Stimulated activated naive CD4-positive, alpha-beta T cell (primary cell): ENCODE results near the gene DNA2.
"Not testable (repeated sequence)": the region's sequence is repeated elsewhere in the genome, so short reads cannot be mapped to it uniquely, and the experiment has no call there.

Experiments used
- DNase-seq, 6 experiments: peaks; one replicate each; lab custom pipeline; 2025; lab: John Stamatoyannopoulos, UW

DNA2 gene

DNA sequence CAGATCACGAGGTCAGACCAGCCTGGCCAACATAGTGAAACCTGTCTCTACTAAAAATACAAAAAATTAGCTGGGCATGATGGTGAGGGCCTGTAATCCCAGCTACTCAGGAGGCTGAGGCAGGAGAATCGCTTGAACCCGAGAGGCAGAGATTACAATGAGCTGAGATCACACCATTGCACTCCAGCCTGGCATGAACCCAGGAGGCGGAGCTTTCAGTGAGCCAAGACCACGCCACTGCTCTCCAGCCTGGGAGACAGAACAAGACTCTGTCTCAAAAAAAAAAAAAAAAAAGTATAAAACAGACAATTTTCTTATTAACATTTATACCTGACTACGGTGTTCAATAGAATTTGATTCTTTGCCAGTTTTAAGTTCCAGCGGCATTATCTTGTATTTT, 22.1 kb downstream of the DNA2 start:
- DNase-seq: not testable (repeated sequence)

DNA sequence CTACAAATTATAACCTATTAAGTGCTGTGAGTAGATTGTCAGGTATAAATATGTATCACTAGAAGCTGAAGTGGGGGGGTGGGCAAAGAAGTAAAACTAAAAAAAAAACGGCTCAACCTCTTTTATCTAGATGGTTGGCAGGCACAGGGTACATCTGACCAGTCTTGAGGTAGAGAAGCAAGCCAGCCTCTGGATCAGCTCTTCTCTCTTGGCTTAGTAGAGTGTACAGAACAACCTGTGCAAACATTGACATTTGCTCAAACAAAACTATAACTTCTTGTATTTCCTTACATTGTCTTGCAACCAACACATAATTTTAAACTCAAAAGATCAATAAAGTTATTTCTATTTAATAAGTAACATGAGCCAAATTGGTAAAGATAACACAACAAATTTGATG, 25.6 kb downstream of the DNA2 start:
- no peak for DNase-seq

DNA sequence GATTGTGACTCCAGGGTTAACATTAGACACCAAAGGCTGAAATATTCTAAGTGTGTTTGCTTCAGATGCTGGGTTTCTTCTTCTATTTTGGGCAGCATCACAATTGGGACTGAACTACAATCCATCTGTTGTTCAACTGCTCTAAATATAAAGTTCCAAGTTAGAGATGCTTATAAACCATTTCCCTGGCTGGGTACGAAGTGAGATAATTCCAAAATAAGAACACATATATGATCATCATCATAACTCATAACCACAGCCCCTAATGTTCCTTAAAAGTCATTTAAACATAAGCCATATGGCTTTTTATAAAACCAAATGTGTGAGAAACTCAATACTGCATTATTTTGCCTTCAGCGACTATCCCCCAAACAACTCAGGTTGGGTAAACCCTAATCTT, 28.8 kb downstream of the DNA2 start:
- no peak for DNase-seq

DNA sequence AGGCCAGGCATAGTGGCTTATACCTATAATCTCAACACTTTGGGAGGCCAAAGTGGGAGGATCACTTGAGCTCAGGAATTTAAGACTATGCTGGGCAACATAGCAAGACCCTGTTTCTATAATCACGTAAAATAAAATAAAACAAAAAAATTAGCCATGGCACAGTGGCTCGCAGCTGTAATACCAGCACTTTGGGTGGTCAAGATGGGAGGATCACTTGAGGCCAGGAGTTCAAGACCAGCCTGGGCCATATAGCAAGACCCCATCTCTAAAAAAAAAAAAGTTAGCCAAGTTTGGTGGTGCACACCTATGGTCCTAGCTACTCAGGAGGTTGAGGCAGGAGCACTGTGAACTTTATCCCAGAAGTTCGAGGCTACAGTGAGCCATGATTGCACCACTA, 30.9 kb downstream of the DNA2 start:
- no peak for DNase-seq

DNA sequence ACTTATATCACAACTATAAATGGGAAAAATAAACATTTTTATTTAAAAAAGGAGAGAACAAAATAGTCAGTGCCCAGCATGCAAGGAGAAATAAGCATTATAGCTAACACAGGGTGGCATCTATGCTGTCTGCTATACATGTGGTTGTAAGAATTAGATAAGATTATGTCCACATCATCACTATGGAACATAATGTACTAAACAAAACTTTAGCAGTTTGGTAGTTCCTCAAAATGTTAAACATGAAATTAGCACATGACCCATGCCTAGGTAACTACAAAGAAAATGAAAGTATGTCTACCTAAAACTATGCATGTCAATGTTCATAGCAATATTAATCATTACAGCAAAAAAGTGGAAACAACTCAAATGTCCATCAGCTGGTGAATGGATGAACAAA, 36.0 kb downstream of the DNA2 start:
- DNase-seq: no peak

DNA sequence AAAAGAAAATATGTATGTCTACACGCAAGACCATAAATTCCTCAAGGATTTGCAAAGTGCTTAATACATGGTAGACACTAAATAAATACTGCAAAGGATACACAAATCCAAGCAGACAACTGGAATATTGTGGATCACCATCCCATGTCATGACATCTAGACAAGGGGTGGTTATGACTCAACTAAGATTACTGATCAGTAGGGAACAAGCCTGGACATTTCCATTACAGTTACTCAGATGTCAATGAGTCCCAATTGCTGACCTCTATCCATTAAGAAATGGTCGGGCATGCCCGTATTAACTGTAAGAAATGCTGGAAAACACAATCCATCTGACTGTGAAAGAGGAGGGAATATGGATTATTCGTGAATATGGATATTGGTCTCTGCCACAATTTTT, 37.1 kb downstream of the DNA2 start:
- DNase-seq: no peak

DNA sequence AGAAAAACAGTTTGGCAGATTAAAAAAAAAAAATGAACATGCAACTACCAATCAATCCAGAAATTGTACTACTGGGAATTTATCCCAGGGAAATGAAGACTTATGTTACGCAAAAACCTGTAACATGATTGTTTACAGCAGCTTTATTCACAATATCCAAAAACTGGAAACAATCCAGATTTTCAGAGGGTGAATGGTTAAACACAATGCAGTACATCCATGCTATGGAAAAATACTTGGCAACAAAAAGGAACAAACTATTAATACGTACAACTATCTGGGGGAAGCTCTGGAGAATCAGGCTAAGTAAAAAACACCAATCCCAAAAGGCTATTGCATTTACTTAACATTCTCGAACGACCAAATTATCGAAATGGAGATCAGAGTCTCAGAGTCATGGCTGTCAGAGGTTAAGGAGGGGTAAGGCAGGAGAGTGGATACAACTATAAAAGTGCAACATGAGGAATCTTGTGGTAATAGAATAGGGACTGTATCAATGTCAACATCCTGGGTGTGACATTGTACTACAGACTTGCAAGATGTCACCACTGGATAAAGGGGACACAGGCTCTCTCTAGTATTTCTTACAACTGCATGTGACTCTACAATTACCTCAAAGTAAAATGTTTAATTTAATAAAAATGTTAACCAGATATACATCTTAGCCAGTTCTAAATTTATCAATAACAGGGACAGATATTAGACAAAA, 43.2 kb downstream of the DNA2 start:
- DNase-seq: no peak

DNA sequence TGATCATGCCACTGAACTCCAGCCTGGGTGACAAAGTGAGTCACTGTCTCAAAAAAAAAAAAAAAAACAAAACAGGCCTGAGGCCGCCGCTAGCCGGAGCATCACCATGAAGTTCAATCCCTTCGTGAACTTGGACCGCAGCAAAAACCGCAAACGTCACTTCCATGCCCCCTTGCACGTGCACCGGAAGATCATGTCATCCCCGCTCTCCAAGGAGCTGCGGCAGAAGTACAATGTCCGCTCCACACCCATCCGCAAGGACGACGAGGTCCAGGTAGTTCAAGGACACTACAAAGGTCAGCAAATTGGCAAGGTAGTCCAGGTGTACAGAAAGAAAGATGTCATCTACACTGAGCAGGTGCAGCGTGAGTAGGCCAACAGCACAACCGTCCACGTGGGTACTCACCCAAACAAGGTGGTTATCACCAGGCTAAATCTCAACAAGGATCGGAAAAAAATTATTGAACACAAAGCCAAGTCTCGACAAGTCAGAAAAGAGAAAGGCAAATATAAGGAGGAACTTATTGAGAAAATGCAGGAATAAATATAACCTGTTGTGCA, 47.2 kb downstream of the DNA2 start:
- no peak for DNase-seq

DNA sequence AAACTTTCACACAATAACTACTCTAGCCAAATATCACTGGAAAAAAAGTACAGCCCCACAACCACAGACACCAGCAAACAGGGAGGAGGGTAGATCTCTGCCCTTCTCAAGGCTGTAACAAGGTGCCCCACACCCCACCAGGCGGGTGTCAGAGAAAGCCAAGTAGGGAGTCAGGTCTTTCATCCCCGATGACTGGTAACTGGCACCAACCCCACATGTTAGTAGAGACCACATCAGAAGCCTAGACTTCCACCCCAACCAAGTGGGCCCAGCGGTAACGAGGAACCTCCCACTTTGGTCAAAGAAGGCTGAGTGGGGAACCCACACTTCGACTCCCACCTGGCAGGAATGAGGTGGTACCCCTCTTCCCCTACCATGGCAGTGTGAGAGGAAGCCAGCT, 48.3 kb downstream of the DNA2 start:
- peak in 4 of 6 experiments; percentile 4 to 33 (median 14) for DNase-seq

DNA sequence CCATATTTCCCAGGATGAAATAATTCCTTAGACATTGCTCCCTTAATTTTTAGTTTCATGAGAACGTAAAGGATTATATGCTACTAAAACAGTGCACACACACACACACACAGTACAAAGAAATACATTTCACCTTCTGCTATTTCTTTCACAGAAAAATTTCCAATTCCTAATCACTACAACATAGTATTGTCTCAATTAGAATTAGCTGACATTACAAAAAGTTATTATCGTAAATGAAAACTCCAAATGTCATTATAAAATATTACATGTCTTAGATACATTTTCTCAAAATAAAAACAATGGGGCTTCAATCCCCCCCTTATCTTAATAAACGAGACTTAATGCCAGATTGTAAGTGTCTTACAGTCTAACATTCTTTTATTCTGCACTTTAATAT, 52.4 kb downstream of the DNA2 start:
- no peak for DNase-seq

DNA sequence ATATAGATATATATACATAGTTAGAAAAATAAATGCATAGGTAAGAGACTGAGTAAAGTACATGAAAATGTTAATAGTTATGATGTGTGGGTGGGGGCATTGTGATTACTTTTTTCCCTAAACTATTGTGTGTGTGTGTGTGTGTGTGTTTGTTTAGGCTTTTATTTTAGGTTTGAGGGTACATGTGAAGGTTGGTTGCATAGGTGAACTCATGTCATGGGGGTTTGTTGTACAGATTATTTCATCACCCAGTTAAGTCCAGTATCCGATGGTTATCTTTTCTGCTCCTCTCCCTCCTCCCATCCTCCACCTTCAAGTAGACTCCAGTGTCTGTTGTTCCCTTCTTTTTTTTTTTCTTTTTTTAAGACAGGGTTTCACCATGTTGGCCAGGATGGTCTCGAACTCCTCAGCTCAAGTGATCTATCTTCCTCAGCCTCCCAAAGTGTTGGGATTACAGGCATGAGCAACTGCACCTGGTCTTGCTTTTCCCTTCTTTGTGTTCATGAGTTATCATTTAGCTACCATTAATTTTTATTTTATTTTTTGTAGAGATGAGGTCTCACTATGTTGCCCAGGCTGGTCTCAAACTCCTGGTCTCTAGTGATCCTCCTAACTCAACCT, 62.8 kb downstream of the DNA2 start:
- DNase-seq: no peak

DNA sequence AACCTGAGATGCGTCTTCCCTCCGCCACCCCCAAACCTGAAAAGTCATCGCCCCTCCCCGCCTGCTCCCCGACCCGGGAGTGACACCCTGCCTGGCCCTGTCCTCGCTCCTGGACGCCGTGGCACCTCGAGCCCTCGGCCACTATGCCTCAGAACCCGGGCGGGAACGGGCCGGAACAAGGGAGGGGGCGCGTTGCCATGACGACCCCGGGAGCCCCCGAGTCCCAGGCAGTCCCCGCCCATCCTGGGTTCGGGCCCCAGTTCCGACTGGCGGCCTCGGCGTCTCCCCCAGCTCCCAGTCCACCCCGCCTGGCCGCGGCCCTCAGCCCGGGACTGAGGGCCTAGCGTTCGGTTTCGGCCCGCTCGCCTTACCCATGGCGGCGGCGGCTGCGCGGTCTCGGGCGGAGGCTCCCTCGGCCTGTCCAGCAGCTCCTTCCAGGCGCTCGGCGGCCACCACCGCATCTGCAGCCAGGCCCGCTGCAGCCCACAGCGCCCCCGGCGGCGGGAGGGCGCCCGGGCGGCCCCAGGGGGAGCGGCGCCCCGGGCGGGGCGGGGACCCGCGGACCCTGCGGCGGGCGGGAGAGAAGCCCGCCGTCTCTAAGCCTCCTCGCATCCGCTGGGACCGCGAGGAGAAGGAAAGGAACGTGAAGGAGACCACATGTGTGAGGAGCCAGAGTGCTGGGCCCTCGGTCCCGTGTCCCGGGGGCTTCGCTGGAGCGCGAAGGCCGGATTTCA, 64.8 kb downstream of the DNA2 start, which contains the start of gene RUFY2:
RUFY2 (minus strand) TSS at position 463 of the 734 bp plus-strand sequence; CDS start at position 375, 88 bp downstream.
- DNase-seq: peak; percentile 45 to 87 (median 72)

DNA sequence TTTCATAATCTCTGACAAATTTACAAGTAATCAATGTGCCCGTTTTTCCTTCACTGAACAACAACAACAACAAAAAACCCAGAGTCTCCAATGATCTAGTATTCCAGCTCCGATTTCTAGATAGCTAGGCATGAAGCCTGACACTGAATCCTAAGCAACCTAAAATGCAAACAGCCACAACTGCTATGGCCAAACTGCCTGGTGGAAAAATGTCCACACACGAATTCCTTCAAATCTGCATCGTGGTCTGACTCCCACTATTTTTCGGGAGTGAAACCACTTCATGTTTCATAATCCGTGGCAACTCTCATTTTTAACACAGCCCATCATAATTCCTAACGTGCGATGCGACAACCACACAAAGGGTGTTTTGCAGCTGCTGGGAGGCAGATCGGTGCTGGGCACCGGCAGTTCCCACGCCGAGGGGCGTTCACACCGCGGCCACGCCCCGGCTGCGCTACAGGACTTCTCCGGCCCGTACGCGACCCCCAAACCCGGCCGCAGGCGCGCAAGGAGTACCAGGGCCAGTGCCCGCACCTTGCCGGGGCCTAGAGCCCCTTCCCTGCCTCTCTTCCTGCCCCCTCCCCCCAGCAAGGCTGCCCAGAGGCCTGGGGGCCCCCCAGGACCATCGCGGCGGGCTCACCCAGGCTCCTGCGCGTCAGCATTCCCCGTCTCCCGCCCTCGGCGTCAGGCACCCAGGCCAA, 65.5 kb downstream of the DNA2 start:
- DNase-seq: peak in 1 of 6 experiments; percentile 30

DNA sequence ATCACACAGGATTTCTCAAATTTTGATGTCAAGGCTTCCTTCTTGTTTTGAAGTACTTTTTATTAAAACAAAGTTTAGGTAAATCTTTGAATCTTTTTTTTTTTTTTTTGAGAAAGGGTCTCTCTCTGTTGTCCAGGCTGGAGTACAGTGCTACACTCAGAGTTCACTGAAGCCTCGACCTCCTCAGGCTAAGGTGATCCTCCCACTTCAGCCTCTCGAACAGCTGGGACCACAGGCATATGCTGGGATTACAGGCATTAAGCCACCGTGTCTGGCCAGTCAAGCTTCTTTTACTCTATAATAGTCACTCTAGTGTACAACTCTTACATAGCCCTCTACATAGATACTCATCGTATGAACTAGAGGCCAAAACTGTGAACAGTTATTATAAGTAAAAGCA, 68.1 kb downstream of the DNA2 start:
- no peak for DNase-seq

DNA sequence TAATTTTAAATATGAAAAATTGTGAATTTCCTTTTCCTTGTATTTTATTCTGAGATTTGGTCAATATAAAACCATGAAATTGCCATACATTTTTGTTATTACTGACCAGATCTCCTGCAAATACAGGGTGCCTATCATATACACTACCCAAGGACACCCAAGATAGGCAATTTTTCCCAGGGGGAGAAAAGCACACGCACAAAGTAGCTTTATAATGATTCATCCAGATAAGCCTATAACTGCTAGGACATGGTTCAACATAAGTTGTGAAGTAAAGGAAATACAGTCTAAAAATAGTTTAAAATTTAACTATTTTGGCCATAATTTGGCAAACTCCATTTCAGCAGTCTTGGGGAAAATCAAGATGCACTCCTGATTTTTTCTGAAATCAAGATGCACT, 69.5 kb downstream of the DNA2 start:
- DNase-seq: no peak

DNA sequence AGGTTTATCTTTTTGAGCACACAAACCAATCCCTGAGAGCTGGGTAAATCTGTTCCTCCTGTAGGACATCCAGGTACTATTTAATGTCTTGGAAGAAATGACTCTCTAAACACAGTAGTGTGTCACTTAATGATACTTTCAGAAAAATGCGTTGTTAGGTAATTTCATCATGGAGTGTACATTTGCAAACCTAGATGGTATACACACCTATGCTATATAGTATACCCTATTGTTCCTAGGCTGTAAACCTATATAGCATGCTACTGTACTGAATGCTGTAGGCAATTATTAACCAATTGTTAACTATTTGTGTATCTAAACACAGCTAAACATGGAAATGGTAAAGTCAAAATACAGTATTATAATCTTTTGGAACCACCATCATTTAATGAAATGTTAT, 74.8 kb downstream of the DNA2 start:
- DNase-seq: no peak

DNA sequence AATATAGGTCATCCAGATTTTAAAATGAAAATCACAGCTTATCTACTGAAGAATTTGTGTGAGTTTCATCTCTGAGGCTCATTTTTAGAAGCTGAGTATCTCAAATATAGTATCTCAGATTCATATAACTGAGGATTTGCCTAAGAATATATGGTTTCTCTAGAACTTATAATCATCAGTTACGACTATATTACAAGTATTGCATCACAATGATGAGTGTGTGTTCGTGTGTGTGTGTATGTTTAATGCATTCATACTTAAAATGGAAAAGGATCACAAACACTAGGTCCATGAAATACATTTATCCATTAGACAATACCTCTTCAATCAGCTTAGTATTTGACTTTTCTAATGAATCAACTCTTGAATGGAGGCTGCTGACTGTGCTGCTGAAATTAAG, 86.0 kb downstream of the DNA2 start:
- no peak for DNase-seq

DNA sequence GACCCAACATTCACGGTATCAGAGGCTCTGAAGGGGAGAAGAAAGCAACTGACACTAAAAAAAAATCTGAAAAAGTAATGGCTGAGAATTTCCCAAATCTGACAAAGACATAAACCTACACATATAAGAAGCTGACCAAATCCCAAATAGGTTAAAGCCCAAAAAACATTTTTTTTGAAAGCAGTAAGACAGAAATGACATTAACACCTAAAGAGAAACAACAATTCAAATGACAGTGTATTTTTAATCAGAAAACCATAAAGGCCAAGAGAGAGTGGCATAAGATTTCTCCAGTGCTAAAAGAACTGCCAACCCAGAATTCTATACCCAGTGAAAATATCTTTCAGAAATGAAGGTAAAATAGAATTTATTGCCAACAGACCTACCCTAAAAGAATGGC, 100.2 kb downstream of the DNA2 start:
- no peak for DNase-seq

DNA sequence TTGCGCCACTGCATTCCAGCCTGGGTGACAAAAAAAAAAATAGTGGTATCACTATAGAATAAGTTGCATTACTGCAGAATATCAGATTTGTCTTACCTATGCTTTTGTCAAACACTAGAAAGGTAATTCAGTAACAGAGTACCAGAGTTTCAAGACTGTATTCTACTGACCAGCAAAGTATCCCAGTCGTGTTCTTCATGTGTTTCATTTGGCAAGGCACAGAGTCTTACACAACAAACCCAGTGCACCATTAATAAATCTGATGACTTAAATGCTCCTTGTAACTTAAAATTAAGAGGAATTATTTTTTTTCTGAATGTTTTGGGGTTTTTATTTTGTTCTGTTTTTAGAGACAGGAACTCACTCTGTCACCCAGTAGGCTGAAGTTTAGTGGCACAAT, 104.7 kb downstream of the DNA2 start:
- DNase-seq: no peak

DNA sequence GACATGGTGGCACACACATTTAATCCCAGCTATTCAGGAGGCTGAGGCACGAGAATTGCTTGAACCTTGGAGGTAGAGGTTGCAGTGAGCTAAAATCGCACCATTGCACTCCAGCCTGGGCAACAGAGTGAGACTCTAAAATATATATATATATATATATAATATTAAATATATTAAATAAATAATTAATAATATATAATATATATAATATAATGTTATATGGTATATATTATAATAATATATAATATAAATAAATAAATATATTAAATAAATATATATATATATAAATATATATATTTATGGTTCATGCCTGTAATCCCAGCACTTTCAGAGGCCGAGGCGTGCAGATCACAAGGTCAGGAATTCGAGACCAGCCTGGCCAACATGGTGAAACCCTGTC, 105.2 kb downstream of the DNA2 start:
- DNase-seq: no peak

DNA sequence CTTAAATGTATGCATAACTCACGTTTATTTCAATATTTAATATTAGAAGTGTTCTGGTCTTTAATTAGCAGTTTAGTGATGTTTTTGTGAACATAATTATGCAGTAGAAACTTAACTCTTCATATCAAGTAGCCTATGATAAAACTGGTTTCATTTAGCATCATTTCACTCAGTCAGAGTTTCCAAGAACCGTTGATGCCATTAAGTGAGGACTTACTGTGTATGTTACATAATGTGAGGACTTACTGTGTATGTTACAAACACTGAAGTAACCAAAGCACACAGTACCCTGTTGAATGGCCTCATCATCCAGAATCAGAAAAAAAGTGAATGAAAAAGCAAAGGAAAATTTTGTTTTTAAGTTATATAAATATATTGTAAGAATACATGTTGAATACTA, 106.2 kb downstream of the DNA2 start:
- no peak for DNase-seq
